Pulmonary artery endothelial cell (primary cell): ENCODE results near the gene MROH8. TPM values are rescaled to one million over a fixed set of nuclear protein-coding genes. Genes with fewer than 3 reads are reported as not detected.

Source experiments
- DNase-seq: peaks from one replicate; pipeline ENCODE4 v3.0.0-alpha.2; 2011; ENCODE audit warnings: low read depth, low spot score
- total RNA-seq: library from RNA; depleted of rRNA; stranded (reverse); fragments of >200 nt; gene quantifications from 2 replicates; pipeline ENCODE4 v1.2.3, GENCODE V29; 2014

The MROH8 gene
- total RNA-seq: 0.28 and 0.86 TPM in 2 replicates

- DNase-seq: peak; percentile 95
Measured at GRCh38 chr20:37178839-37179682, at the start of gene MROH8, which contains the start of gene RPN2. TSS of gene MROH8 (minus strand) at chr20:37179548. TSS of gene RPN2 (plus strand) at chr20:37179330. CDS start at chr20:37179357, 27 bp downstream.

DNA sequence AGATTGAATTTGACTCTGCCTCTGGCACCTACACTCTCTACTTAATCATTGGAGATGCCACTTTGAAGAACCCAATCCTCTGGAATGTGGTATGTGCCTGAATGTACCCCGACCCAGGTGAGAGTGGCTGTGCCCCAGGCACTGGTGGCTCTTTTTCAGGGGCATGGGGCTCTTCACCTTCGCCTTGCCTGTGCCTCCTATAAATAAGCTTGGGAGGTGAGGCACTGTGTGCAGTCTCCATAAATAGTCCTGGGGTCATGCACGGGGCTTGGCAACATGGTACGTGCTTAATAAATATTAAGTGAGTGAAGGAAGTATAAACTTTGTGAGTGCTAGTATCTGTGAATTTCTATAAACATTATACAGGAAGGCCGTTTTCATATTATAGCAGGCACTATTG, 49.3 kb upstream of the MROH8 start:
- no peak for DNase-seq

DNA sequence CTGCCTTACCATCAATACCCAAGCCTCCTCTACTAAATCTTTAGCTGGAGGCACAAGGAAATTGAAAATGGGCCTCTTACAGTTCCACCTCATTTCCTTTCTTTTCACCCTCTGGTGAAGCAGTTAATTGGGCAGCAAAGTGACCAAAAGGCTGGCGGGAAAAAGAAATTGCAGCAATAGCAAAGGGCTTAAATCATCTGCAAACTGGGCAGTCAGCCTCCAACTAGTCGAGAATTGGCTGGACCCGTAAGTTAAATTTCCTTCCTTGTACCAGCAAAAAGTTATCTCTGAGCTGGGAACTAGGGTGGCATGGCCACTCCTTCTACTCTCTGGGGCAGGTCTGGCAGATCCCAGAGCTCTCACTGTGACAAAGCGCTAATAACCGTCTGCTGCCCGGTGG, 48.7 kb upstream of the MROH8 start:
- no peak for DNase-seq

DNA sequence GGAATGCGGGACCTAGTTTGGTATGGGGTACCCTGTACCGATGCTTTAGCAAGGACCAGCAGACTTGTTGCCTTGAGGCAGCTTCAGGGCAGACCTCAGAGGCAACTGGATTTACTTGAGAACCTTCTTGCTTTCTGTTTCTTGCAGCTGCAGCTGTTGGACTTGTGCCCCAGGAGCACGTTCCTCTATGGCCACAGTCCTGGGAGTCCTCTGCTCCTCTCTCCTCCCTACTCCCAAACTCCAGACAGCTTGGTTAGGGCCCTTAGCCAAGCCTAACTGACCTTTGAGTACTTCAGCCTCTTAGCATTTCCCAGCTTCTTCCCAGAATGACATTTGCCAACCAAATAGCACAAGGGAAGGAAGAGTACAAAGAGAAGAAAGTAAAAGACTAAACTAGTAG, 47.5 kb upstream of the MROH8 start:
- no peak for DNase-seq

DNA sequence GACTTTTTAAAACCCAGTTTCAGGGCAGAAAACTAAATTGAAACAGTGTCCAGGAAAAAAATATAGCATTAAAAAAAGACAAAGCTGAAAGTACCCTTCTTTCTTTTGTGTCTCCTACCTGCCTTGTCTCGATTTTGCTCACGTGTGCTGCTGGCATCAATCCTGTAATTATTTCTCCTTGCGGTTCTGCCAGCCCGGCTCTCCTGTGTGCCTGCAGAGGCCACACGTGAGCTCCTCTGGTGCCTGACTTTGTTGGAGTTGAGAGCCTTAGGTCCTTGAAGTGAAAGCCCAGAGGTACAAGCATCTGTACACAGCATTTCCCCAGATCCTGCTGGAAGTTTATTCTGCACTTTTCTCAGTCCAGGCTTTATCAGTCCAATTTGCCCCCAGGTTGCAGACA, 45.8 kb upstream of the MROH8 start:
- no peak for DNase-seq

GRCh38 chr20:37223053-37223452, 43.7 kb upstream of the MROH8 start:
- no peak for DNase-seq

DNA sequence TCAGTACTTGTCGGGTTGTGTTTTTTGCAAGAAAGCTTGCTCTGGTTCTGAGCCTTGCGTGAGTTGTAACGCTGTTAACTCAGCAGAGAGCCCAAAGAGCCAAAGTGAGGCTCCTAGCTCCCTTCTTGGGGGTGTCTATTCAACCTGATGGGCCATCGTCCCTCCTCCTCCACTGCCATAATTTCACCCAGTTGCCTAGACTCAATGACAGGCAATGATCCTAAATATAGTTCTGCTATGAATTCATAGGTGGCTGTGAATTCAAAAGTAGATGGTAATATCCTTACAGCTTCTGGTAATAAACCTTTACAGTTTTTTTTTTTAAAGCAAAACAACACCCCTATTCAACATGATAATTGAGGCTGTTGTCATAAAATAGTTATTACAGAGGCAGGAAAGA, 42.7 kb upstream of the MROH8 start:
- no peak for DNase-seq

- no peak for DNase-seq
Measured at GRCh38 chr20:37220731-37221130, 41.4 kb upstream of the MROH8 start.

GRCh38 chr20:37219751-37220668, 40.7 kb upstream of the MROH8 start:
- DNase-seq: no peak

DNA sequence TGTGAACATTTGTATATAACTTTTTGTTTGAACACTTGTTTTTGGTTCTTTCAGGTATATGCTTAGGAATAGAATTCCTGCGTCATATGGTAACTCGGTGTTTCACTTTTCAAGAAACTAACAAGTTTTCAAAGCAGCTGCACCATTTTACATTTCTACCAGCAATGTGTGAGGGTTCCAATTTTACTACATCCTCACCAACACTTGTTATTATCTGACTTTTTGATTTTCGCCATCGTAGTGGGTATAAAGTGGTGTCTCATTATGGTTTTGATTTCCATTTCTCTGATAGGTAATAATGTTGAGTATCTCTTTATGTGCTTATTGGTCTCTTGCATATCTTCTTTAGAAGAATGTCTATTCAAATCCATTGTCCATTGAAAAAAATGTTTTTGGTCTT, 39.6 kb upstream of the MROH8 start:
- no peak for DNase-seq

GRCh38 chr20:37218441-37218840, 39.1 kb upstream of the MROH8 start:
- no peak for DNase-seq

GRCh38 chr20:37209661-37210314, 30.4 kb upstream of the MROH8 start:
- DNase-seq: no peak

GRCh38 chr20:37209193-37209592, 29.8 kb upstream of the MROH8 start:
- DNase-seq: no peak

DNA sequence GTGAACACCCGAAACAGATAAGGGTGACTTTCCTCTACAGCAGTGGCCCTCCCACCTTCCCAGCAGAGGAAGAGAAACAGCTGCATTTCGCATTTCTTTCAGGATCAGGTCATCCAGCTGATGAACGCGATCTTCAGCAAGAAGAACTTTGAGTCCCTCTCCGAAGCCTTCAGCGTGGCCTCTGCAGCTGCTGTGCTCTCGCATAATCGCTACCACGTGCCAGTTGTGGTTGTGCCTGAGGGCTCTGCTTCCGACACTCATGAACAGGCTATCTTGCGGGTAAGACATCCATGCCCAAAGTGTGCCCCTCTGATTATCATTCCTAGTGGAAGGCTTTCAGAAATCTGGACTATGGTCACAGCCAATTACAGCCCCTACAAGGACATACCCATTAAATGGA, 27.8 kb upstream of the MROH8 start:
- no peak for DNase-seq

DNA sequence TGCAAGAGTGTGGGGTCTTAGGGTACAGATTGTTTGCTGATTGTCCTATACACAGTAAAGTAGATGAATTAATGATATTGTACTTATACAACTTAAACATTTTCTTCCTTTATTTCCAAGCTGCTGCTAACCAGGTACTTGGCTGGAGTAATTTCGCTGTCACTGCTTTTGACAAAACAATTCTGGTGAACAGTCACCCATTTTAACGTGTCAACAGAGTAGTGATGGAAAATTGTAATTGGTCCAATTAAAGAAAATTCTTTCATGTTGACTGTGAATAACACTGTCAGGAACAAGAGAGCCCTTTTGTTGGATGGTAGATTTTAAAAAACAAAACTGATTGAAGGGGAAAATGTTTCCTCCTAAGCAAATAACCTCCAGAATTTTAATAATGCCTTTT, 26.4 kb upstream of the MROH8 start:
- no peak for DNase-seq

DNA sequence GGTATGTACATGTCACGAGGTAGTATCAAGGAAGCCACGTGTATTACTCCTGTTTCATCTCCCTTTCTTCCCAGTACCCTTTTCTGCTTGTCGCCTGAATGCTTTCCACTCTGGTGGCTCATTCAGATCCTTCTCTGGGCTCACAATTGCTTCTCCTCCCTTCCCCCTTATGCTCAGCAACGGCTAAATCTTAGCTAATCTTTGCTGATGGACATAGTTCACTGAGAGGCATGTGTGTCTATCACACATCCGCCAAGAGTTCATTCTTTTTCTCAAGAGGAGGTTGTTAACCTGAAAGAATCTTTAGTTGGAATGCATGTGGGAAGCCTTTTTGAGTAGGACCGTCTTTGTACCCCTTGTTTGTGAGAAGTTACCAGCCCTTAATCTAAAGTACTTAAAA, 25.8 kb upstream of the MROH8 start:
- DNase-seq: no peak

- DNase-seq: no peak
Measured at GRCh38 chr20:37204056-37204455, 24.7 kb upstream of the MROH8 start.

- peak; percentile 40 for DNase-seq
Measured at GRCh38 chr20:37202267-37202943, 23.1 kb upstream of the MROH8 start.

DNA sequence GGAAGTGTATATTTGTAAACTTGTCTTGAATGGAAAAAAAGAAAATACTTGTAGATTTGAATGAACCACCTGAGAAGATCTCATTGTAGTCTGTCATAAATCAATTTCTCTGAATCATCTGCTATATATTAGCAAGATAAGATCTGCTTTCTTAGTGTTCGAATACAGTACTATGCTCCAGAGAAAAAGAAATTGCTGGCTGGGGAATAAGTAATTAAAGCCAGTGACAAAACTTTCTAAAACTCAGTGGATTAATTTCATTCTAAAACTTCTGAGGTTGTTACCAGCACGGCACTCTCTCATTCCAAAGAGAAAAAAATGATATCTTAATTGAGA, 22.4 kb upstream of the MROH8 start:
- DNase-seq: no peak

- DNase-seq: no peak
Measured at GRCh38 chr20:37200926-37201826, 21.8 kb upstream of the MROH8 start.
